CD4-positive, alpha-beta T cell treated with Interleukin-6 for 4 hours (primary cell): ENCODE results near the gene NEU3.
"Not testable (repeated sequence)": the region's sequence is repeated elsewhere in the genome, so short reads cannot be mapped to it uniquely, and the experiment has no call there.

Experiments
- DNase-seq: peaks from one replicate; pipeline ENCODE4 v3.0.0-alpha.2; 2020; ENCODE audit warnings: mixed read lengths

NEU3 gene

DNA sequence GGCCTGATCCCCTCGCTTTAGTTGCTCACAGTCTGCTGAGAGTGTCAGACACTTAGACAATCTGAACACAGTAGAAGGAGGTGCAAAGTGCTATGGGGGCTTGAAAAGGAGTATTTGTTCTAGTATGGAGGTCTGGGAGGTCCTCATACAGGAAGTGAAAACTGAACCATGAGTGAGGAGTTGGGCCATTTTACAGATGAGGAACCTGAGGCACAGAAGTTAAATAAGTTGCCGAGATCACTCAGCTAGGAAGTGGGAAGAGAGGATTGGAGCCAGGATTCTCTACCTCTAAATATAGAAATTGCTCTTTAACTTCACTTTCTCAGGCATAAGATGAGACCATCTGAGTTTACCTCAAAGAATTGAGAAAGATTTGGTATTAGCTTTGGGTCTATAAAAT is 4.0 kb upstream of the NEU3 start:
- DNase-seq: no peak

DNA sequence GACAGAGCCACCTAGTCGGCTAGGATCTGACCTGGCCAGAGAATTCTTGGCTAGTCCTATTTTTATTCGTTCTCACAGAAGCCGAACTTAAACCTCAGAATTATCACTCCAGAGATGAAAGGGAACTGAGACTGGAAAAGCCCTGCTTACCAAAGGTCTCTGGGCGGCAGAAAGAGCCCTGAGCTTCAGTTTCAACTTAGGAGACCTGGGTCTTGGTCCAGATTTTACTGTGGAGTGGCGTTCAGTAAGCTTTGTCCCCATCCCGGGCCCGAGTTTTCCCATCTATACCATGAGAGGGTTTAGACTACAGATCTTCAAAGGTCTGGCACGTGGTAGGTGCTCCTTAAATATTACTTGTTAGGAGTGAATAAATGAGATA is 516 bp downstream of the NEU3 start:
- DNase-seq: peak; percentile 12

DNA sequence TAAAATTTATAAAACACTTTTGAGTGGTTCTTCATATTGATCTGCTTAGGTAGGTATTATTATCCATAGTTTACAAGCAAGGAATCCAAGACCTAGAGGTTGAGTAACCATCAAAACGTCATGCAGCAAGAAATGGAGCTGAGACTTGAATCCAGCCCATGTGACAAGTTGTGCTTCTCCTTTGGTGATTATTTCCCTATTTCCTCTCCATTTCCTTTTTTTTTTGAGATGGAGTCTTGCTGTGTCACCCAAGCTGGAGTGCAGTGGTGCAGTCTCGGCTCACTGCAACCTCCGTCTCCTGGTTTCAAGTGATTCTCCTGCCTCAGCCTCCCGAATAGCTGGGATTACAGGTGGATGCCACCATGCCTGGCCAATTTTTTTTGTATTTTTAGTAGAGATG is 1.4 kb downstream of the NEU3 start:
- DNase-seq: not testable (repeated sequence)

DNA sequence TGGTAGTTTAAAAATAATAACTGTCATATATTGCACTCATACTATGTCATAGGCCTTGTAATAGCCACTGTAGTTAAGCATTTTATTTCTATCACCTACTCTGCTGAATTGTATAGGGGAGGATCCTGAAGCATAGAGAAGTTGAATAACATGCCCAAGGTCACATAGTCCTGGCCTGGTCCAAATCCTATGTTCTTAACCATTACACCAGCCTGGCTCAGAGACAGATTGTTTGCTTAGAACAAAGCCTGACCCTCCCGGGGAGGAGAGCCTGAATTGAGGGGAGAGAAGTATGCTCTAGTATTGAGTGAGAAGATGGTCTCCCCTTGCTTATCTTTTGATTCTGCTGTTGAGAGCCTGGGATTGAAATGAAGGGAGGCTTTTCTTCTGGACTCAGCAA is 2.2 kb downstream of the NEU3 start:
- DNase-seq: no peak

DNA sequence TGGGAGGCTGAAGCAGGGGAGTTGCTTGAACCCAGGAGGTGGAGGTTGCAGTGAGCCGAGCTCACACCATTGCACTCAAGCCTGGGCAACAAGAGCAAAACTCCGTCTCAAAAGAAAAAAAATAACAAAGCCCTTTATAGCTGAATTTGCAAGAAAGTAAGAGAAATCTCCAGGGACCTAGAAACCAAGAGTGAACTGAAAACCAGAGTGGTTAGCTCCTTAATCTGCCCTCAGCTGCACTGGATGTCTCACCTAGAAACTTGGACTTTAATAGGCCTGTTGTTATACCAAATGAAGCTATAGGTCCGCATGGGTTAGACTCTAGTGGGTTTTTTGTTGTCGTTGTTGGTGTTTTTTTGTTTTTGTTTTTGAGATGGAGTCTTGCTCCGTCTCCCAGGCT is 4.1 kb downstream of the NEU3 start:
- DNase-seq: no peak

DNA sequence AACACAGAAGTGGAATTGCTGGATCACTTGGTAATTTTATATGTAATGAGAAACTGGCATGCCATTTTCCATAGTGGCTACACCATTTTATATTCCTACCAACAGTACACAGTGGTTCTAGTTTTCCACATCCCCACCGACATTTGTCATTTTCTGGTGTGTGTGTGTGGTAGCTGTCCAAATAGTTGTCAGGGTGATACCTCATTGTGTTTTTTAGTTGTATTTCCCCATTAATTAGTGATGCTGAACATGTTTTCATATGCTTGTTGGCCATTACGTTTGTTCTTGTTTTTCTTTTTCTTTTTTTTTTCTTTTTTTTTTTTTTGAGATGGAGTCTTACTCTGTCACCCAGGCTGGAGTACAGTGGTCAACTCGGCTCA is 12.2 kb downstream of the NEU3 start:
- no peak for DNase-seq

DNA sequence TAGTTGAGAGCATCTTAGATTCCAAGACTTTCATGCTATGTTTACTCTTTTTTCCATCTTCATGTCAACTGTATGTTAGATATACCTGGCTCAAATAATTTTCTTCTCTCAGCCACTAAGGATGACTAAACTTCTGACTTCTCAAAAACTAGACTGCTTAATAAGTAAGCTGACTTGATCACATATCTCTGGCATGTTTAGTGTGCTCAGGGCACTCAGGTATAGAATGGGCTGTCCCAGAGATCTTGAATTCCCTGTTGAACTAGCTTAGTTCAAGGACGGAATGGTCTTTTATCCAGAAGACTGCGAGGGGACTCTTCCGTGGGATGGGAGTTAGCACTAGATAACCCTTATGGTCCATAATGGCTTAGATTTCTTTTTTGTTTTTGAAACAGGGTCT is 13.0 kb downstream of the NEU3 start:
- DNase-seq: no peak

DNA sequence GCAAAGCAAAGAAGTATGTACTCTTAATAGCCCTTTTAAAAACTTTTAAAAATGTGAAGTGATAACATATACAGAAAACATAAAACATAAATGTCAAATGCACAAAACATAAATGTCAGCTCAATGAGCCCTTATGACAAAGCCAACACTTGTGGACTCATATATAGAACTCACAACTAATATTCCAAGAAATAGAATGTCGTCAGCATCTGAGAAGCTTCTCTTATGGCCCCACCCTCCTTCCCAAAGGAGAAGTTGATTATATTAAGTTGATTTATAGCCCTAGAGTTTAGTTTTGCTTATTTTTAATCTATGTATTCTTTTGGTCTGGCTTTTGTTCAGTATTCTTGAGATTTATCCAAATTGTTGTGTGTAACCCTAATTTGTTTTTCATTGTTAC is 13.8 kb downstream of the NEU3 start:
- no peak for DNase-seq

DNA sequence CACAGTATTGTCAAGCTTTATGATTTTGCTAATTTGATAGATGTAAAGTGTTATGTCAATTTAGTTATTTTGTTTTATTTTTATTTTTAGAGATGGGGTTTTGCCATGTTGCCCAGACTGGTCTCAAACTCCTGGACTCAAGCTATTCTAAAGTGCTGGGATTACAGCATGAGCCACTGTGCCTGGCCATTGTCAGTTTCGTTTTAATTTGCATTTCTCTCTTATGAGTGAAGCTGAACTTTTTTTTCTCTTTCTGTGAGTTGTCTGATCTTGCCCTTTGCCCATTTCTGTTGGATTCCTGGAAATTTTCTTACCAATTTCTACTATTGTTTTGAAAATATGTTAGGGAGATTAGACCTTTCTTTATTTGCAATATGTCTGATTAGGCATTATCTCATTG is 15.5 kb downstream of the NEU3 start:
- no peak for DNase-seq

DNA sequence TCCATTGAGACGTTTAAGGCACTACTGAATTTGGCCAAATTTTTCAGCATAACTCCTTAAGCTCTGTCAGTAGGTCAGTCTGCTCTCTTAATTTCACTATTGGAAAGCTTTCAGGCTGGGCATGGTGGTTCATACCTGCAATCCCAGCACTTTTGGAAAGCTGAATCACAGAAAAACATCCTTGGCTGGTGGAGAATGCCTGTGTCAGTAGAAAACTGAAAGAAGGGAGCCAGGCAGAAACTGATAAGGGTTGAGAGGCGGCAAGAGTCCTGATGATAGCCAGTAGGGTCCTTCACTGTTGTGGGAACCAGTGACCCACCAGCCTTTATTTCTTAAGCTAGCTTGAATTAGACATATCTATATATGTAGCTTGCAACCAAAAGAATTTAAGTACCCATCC is 22.6 kb downstream of the NEU3 start:
- no peak for DNase-seq

DNA sequence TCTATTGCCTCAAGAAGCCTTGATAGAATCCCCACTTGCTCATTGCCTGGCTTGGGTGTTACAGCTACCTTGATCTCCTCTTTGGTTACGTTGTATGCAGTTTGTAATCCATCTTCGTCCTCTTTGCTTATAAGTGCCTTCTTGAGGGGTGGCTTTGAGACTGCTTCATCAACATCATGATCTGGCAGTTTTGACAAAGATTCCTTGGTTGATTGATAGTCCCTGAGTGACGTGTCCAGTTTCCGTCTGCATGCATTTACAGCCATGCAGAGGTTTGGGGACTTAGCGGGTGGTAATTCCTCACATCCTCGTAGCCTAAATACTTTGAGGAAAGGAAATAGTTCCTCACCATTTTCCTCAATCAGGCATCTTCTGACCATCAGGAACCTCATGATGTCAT is 23.1 kb downstream of the NEU3 start:
- no peak for DNase-seq

DNA sequence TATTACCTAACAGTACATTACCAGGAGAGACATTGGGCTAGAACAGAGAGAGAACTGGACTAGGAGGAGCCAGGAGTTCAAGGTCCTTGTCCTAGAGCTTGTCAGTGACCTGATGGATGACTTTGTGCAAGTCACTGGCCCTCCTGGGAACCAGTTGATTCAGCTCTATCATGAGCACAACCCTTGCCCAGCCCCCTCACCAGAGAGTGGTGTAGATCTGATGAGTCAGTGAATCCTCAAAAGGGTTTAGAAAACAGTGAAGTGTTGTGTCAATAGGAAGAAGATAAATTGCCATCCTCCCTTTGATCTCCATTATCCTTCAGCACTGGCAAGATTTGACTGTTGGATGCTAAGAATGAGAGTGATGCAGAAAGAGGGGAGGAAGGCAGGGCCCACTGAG is 24.3 kb downstream of the NEU3 start:
- DNase-seq: no peak

DNA sequence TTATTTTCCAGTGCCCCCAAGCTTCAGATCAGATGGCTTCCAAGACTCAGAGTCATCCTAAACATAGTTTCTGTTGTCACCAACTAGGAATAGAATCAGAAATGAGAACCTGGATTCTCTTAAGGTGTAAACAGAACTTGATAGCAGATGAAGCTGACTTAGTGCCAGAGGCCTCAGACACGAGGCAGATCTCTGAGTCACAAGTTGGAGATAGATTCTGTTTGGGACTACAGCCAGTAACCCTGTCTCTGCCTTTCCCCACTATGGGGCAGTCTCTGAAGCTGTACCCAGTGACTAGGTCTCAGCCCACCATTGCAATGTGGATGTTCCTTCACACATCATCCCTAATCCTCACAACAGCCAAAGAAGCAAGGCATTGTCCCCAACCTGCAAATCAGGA is 25.4 kb downstream of the NEU3 start:
- DNase-seq: no peak

DNA sequence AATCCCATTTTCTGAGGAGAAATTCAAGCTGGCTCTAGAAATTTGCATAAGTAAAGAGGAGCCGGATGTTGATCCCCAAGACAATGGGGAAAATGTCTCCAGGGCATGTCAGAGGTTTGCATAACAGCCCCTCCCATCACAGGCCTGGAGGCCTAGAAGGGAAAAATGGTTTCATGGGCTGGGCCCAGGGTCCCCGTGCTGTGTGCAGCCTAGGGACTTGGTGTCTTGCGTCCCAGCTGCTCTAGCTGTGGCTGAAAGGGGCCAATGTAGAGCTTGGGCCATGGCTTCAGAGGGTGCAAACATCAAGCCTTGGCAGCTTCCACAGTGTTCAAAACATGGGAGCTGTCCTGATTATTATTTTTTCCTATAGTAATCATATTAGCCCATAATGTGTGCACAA is 30.5 kb downstream of the NEU3 start:
- not testable (repeated sequence) for DNase-seq

DNA sequence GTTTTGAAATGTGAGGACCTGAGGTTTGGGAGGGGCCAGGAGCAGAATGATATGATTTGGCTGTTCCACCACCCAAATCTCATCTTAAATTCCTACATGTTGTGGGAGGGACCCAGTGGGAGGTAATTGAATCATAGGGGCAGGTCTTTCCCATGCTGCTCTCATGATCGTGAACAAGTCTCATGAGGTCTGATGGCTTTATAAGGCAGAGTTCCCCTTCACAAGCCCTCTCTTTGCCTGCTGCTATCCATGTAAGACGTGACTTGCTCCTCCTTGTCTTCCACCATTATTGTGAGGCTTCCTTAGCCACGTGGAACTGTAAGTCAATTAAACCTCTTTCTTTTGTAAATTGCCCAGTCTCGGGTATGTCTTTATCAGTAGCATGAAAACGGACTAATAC is 31.6 kb downstream of the NEU3 start:
- DNase-seq: not testable (repeated sequence)

DNA sequence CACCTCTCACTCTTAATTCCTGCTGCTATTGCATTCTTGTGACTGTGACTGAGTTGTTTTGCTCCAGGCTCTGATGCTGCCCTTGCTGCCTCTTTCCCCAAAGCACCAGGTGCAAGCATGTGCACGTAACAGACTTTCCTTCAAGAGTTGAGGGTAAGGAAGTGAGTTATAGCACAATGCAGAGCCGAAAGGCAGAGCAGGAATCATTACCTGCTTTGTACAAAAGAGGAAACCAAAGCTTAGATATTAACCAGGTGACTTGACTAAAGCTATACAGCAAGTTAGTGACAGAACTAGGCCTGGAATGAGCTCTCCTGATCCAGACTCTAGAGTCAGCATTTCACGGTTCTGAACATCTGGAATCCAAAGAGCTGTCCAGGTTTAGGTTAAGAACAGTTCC is 33.6 kb downstream of the NEU3 start:
- no peak for DNase-seq

DNA sequence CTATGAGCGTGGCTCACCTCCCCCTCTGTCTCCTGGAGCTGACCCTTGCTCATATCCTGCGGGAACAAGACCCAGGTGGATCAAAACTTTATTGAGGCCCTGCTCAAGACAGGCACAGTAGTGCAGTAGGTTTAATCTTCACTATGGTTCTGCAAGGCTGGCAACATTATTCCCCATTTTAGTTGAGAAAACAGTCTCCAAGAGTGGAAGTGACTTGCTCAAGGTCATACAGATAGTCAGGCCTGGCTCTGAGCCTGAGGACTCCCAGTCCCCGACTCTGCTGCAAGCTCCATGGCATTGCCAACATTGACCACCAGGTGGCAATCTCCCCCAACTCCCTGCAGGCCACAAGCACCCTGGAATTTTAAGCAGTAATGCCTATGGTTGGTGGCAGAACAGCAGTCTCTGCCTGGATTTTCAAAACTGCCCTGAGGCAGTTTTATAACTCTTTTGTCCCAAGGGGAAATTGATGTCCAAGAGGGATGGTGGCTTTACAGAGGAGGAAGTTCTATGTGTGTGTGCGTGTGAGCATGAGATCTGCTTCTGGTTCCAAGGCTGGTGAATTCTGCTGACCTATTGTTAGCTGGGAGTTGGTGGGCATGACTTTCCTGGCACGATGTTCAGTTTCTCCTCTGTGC is 34.1 kb downstream of the NEU3 start:
- DNase-seq: peak; percentile 78

DNA sequence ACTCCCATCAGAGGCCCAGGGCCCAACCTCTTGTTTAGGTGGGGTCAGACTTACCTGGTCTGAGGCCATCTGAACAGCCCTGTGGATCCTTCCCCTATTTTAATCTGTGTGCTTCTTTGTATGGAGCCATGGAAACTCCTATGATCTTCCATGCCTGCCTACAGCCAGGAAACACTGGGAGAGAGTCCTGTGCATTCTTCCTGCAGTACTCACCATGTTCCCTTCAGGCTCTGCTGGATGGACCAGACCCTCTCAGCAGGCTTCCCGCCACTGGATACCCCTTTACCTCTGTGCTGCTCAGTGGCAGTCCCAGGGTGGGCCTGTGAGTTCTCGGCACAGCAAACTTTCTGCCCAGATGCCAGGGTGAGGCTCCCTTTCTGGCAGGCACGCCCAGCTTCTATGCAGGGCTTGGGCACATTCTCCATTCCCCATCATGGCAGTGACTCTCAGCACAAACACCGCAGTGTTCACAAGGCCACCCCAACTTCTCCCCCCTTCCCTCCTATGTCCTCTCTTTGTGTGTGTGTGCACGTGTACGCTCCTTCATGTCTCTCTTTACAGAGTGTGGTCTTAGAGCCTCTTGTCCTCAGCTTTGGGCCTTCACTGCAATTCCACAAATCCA is 34.8 kb downstream of the NEU3 start:
- no peak for DNase-seq

DNA sequence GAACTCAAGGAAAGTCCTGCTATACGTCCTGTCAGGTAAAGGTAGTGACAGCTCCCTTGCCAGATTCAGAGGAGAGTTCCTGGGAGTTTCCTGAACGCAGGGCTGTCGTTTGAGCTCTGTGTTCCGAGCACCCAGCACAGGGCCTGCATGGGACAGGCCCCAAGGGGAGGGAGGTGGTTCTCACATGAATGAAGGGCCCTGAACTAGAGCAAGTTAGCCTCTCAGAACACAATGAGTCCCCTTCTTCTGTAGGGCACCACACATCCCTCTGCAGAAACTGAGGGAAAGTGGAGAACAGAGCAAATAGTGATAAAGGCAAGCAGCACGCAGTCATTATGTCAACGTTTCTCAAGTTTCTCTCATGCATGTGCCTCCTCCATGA is 35.3 kb downstream of the NEU3 start:
- no peak for DNase-seq

DNA sequence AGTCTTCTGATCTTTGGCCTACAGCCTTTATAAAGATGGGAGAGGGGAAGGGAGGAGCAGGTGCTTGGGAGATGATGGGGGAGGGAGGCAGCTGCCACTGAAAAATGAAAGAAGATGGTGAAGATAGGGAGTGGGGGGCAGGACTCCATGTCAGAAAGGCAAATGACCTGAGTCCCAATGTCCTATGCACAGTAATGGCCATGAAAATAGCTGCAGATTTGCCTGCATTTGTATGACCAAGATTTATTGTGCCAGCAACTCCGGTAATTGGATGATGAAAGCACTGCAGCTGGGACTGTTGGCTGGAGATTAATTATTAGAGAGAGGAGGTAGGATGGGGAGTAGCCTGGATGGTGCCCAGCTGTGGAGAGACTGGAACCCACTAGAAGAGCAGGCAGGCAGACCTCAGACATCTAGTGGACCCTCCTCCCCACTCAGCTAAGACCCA is 36.1 kb downstream of the NEU3 start:
- no peak for DNase-seq

DNA sequence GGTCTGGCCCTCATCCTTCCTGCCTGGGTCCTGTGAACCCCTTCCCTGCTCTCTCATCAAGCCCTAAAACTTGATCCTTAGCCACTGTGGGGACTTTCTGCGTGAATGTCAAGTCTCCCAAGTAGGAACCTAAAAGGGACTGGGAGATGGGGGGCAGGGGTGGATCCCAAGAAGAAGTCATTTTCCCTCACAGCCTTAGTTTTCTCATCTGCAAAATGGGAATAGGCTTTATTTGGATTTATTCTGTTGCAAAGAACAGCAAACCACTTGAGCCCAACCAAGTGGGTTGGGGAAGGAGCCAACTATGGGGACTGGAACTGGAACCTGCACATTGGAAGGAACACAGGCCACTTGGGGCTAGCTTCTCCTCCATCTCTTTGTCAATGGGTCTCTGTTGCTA is 36.8 kb downstream of the NEU3 start:
- no peak for DNase-seq

DNA sequence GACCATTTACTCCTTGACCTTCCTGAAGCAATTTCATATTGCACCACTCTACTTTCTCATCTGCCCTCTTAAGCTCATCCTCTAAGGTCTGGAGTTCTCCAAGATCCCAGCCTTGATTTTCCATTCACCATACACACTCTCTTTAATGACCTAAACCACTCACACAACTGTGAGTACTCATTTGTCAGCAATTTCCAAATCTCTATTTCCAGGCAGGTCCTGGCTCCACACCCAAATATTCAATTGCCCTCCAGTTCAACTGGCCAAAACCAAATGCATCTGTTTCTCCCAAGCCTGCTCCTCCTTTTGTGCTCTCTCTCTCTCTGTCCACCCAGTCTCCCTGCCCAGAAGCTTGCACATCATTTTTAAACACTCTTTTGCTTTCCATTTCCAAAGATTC is 39.6 kb downstream of the NEU3 start:
- DNase-seq: no peak

DNA sequence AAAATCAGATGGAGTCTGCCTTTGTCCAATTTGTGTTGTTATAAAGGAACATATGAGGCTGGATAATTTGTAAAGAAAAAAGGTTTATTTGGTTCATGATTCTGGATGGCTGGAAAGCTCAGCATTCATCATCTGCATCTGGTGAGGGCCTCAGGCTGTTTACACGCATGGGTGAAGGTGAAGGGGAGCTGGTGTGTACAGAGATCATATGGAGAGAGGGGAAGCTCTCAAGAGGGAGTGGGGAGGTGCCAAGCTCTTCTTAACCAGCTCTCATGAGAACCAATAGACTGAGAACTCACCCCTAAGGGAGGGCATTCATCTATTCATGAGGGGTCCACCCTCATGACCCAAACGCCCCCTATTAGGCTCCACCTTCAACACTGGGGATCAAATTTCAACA is 40.0 kb downstream of the NEU3 start:
- no peak for DNase-seq

DNA sequence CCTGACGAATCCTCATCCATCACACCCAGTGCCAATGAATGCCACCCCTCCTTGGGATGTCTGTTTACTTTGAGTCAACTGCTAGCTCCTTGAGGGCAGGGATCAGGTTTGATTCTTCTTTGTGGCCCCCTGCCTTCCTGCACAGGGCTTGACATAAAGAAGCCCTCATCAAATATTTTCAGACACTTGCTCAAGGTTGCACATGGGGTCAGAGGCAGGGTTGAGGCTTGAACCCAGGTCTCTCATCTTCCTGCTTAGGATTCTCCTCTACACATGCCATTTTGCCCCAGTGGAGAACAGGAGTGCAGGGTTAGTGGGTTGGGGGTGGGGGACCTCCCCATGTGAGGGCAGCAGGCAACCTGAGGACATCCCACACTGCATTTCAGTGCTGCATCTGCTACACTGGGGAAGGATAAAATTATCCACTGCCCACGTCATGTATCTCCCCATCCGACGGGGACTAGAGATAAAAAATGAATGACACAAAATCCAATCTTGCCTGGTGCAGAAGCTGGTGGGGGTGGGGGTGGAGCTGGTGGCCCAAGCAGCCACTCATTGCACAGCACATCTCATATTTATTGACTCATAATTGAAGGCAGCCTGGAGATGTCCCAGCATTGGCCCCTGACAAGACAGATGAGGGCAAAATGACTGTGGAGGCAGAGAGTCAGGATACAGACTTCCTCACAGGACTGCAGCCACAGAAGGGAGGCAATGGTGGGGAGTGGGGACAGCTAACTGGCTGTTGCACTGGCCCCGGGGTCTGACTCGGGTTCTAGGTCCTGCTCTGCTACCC is 41.3 kb downstream of the NEU3 start:
- DNase-seq: no peak
